CD4-positive, alpha-beta T cell treated with Interleukin-21 for 1 hour (primary cell): ENCODE results near the gene C7orf57.

ENCODE experiments used
- DNase-seq: peaks from one replicate; pipeline ENCODE4 v3.0.0-alpha.2; 2020

C7orf57 gene

DNA sequence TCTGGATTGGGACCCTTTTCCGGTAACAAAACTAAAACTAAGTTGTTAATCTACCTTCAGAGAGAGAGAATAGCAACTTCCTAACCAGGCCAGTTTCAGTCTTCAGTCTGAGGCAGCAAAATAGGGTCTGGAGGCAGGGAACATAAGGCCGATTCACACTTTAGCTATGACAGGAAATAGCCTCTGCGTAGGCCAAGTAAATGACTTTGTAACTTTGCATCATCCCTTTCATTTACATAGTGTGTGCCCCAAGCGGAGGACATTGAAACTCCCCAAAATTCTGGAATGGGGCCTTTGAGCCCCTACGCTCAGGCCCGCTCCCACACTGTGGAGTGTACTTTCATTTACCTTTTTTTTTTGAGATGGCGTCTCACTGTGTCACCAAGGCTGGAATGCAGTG lies 52.0 kb downstream of the C7orf57 start:
- DNase-seq, result peak; percentile 48

DNA sequence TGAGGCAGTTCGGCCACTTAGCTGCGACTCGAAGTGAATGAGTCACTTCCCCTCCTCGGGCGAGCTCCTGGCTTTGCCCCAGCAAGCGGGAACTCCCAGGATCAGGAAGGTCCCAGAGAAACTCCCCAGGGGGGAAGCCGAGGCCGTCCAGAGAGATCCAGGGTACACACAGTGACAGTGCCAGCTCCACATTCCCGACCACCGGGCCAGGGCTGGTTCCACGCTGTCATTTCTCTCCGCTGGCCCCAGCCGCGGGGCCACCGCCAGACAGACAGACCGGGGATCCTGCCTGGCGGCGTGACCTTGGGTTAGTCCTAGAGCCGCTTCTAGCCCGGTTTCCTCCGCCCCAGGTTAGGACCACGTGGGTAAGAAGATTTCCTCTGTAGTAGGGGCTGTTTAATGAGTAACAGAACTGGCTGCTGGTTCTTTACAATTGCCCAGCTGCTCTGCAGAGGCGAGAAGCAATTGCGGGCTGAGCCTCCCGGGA lies 53.3 kb downstream of the C7orf57 start:
- DNase-seq, result no peak

DNA sequence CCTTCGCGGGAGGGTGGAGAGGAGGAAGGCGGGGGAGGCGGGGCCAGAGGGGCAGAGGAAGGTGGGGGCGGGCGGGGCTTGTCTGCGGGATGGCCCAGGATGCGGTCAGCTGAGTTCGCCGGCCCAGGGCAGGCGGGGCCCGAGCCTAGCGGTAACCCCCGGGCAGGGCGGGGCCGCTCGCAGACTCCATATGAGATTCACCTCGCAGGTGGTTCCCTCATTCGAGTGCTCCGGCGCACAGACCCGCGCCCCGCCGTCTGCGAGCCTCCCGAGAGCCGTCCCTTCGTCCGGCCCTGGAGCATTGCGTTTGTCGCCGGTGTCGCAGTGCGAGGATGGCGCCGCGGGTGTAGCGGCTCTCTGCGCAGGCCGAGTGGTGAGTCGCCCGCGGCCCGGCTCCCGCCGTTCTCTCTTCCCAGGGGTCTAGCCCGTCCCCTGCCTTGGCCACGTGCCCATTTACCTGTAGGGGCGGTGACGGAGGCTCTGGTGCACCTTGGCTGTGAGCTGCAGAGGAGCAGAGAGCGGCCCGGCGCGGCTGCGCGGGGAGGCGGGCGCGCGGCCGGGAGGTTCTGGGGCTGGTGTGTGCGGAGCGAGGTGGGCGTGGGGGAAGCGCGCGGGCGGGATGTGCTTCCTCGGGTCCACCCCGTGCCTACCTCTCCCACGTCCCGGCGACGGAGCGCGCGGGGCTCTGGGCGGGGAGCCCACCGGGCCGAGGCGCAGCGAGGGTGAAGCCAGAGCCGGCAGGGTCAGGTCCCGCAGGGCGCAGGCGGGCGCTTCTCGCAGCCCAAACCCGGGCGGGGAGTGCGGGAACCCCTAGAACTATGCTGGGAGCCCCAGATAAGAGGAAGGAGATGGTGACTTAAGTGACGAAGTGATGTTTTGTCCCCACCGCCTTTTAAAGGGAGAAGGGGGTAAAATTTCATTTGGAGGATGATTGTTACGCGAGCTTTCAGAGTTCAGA lies 54.0 kb downstream of the C7orf57 start, which contains the start of gene UPP1:
UPP1 (plus strand) TSS at position 220 of the 958 bp plus-strand sequence. CDS start 5,519 bp downstream, outside the sequence.
- DNase-seq, result peak; percentile 92

DNA sequence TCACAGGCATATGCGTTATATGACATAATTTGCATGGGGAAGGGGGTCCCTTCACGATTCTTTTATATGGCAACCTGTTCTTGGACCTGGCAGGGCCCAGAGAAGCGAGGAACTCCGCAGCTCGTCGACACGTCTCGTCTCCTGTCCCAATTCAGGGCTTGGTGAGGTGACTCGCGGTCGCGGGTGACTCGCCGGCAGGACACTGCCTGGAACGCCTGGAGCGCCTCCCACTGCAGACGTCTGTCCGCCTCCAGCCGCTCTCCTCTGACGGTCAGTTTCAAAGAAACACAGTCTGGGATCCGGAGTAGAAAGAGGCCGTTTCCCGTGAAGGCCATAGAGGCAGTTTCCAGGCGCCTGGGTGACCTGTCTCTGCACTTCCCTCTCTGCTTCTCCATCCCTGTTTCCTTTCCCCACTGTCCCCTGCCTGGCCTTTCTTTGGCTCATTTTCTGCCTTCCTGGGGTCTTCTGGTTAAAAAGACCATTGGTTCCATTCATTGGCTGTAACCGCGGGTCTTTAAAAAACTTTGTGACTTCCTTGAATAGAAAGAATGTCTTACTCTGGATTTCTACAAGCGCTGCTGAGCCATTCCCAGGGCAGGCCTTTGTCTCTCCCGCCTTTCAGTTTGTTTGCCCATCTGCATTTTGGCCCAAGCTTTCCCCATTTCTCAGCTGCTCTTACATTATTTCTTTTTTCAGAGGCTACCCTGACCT lies 54.9 kb downstream of the C7orf57 start:
- DNase-seq, result no peak

DNA sequence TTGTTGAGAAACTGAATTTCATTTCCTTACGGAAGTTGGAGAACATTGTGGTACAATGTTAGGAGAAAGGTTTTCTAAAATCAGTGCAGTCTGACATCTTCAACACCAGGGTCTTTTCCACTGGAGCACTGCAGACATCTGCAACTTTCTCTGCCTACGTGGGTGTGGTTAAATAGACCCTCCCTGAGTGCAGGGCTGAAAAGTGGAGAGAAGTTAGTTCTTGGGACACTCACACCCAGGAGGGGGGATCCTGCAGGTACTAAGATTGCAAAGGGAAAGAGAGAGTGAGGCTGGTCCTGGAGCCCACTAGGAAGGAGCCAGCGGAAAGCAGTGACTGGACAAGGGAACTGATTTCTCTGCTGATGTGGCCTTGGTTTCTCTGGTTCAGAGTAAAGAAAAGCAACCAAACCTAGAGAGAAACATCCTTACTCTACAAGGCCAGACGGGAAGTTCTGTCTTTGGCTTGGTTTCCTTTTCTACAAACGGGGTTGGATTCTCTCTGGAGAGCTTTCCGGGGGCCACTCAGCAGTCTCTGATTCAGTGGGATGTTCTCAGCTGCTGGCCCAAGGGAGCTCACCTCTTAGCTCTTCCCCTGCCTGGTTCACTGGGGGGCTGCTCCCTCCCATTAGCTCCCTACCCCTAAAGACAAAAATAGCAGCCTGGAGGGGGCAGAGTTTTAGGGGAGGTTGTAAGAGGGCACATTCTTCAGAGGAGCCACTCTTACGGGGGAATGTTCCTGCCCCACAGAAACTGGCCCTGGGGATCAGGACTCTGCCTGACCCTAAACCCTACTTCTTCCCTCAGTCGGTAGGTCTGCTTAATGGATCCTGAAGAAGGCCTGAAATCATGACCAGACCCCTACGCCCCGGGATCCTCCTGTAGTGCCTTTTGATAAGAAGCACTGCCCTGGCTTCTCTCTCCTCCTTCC lies 56.4 kb downstream of the C7orf57 start:
- DNase-seq, result no peak

DNA sequence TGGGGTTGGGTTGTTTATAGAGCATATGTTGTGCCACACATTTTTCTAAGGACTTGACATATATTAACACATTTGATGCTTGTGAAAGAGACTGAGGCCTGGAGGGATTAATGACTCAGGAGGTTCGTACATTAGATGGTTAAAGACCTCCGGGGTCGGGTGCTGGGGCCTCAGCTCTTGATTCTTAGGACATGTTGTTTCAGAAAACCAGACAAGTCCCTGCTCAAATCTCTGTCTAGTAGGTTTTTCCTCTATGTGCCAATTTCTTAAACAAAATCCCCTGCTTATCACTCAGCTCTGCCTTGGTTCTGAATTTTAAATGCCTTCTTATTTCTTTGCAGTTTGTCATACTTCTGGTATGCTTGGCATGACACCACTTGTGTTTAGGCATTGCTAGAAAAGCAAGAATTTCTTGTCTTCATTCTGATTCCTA lies 59.5 kb downstream of the C7orf57 start:
- DNase-seq, result no peak

DNA sequence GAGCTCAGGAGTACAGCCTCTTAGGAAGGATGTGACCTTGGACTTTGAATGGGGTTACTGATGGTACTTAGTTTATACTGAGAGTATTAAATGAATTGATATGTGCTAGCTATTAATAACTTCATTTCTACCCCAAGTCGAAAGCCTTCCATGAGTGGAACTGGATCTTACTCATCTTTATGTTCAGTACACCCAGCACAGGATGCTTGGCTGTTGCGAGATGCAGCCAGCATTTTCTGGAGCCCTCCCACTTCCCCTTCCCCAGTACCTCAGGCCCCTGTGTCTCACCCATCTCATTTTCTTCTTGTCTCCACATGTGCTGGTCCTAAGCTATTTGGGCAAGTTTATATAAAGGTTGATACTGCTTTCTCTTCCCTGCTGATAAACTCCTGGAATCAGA lies 60.9 kb downstream of the C7orf57 start:
- DNase-seq, result no peak

DNA sequence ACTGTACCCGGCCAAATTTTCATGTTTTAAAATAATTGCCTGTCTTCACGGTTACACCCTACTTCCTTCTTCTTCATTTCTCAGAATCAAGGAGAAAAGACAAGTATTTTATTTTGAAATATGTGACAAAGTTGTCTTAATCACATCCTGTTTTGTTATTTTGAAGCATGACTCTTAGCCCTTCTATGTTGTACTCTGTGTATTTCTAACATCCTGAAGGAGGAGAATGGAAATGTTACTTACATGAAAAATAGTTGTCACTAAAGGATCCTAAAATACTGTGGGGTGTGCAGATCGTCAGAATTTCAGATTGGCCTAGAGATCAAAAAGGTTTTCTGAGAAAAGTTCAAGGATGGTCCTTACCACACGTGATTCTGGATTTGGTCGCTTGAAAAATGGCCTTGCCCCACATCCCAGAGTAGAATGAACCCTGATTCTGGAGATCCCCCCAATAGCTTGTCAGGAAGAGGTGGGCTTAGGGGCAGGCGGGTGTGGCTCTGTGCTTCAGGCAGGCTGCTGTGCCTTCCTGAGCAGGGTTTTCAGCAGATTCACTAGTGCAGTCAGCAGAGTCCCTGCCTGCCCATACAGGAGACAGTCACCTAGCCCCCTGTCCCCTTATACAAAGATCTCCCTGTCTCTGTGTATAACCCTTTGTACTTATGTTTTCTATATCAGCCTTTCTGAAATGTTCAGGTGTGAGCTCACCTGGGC lies 62.3 kb downstream of the C7orf57 start:
- DNase-seq, result peak; percentile 30

DNA sequence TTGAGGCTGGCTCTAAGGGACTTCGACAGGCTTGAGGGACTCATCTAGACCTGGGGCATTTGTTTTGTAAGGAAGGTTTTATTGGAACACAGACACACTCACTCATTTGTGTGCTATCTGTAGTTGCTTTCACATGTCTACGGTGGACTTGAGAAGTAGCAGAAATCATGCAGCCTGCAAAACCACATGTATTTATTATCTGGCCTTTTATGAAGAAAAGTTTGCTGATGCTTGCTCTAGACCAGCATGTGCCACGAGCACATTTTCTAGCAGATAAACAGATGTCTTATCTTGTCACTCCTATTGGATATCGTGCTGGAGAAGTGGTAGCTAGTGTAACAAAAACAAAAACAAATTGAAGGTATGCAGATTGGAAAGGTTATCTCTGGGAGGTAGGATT lies 63.5 kb downstream of the C7orf57 start:
- no peak for DNase-seq

DNA sequence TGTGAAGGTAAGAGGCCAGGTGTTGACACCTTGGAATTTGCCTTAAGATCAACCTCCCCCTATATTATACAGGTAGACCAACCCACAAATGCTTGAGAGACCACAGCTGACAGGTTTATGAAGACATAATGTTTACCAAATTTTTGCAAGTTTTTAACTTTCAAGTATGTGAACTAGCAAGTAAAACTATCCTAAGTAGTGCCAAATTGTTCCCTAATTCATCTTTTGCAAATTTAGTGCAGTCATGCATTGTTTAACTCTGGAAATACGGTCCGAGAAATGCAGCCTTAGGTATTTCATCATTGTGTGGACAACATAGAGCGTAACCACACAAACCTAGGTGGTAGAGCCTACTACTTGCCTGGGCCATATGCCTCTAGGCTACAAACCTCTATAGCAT lies 64.4 kb downstream of the C7orf57 start:
- DNase-seq, result no peak

DNA sequence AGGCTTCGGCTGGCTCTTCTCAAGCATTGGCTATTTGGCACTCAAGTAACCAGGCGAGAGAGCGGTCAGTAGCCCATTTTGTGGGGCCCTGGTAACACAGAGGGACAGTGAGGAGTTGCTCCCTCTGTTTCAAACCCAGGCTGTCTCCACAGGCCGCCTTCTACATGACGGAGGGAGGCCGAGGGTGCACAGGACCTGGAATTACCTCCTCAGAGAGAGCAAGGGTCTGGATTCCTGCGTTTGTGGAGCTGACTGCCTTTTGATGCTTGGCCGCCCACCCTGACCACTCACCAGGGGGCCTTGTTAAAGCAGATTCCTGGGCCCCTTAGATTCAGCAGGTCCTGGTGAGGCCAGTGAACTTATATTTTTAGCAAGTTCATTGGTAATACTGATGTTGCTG lies 66.0 kb downstream of the C7orf57 start:
- no peak for DNase-seq

DNA sequence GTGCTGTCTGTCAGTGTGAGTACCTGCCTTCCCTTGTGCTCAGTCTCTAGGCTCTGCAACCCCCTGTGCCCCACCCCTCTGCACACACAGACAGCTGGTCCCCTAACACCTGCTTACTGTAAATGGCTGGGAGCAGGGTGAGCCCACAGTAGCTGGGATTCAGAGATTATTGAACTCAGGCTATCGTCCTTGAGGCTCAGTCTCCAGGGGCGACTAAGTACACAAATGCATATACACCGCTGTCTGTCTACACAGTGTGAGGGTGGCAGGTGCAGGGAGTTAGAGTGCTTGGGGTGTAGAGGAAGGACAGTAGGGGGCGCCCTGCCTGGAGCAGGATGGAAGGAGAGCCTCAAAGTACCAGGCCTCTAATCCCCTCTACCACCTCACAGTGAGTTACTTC lies 66.6 kb downstream of the C7orf57 start:
- DNase-seq, result no peak

DNA sequence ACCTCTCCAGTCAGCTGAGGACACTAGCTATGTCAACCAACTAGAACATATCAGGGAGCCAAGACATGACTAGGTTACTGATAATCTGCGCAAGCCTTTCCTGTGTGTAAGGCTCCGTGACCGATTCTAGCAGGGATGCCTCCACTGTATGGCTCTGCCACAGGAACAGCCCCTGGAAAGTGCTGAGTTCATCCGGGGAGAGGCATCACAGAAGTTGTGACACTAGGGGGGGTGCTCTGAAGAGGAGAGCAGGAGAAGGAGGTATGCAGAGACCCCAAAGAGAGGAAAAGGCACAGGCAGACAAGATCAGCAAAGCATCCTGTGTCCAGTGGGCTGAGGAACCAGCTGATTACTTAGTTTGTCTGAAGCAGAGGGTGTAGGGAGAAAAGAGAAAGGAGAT lies 67.2 kb downstream of the C7orf57 start:
- DNase-seq, result no peak

DNA sequence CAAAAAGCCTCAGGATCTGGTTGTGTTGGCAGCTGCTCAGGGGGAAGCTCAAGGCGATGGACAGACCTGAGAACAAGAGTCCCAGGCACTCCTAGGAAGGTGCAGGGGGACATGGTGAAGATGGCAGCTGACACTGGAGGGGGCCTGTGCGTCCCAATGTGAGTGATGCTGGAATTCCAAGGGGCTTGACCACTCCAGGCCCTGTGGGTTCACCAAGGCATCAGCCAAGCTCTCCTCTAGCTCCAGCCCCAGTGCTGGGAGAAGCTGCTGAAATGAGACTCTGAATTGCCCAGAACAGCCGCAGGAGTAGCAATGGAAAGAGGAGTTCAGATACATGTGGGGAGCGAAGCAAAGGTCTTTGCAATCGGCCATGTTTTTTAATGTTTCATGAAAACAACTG lies 69.7 kb downstream of the C7orf57 start:
- no peak for DNase-seq

DNA sequence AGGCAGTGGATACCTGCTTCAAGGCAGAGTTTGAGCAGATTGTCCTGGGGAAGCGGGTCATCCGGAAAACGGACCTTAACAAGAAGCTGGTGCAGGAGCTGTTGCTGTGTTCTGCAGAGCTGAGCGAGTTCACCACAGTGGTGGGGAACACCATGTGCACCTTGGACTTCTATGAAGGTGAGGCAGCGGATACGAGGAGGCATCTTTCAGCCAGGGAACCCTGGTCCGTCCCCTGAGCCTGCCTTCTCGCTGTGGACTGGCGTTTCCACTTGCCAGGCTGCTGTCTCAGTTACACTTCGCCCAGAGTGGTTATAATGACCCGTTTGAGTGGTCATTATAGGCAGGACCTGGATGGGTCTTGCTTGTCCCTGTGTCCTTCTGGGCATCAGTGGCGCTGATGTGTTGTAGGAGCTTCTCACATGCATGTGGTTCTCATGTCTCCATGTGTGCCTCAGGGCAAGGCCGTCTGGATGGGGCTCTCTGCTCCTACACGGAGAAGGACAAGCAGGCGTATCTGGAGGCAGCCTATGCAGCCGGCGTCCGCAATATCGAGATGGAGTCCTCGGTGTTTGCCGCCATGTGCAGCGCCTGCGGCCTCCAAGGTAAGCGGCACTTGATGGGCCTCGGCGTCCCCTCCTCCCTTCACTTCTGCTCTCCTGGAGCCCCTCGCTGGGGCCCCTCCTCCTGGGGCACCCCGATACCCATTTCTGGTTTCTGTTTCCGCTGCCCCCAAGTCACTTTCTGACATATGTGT lies 71.7 kb downstream of the C7orf57 start:
- no peak for DNase-seq

DNA sequence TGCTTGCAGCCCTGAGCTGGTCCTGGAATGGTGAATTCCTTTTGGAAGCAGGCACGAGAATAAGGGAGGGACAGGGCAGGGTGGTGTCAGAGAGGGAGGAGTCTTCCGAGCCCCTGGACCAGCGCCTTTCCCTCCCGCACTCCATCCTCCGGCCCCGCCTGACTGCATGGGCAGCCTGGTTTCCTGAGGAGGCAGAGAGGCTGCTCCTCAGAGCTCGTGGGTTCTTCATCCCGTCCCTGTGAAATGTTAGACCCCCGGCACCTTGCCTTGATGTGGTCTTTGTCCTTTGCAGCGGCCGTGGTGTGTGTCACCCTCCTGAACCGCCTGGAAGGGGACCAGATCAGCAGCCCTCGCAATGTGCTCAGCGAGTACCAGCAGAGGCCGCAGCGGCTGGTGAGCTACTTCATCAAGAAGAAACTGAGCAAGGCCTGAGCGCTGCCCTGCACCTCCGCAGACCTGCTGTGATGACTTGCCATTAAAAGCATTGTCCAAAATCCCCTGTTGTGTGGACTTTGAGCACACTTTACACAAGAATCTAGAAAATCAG lies 72.7 kb downstream of the C7orf57 start:
- DNase-seq, result no peak

DNA sequence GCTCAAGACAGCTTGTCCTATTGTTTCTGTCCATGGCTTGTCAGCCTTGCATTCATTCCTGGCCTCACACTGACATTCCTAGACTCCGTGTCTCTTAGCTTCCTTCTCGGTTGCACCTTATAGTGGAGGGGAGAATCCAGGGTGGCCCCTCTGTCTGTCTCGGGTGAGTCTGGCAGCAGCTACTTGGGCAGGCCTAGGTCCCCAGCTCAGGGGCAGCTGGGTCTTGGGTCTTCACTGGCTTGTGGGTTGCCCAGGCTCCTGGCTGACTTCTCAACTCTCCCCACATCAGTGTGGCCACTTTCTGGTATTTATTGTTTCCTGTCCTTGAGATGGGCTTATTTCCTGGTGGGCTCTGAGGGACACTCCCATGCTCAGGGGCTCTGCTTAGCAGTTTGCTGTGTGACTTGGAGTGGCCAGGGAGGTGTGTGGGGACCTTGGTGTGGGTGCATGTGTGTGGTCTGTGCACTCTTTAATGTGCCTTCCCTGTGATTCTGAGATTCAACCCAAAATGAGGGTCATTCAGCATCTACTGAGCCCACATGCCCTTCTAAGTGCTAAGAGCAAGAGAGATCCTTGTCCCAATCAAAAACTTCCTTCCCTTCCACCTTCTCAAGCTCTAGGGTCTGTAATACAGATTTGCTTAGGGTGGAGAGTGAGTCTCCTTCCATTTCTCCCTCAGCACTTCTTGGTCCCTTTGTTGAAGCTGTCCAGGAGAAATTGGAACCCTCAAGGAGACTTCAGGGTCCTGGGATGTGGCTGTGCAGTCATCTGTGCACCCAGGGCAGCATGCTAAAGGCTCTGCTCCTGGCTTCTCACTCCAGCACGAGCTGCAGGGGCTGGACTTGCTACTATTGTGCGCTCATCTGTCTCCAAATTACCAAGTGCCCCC lies 73.9 kb downstream of the C7orf57 start:
- DNase-seq, result no peak

DNA sequence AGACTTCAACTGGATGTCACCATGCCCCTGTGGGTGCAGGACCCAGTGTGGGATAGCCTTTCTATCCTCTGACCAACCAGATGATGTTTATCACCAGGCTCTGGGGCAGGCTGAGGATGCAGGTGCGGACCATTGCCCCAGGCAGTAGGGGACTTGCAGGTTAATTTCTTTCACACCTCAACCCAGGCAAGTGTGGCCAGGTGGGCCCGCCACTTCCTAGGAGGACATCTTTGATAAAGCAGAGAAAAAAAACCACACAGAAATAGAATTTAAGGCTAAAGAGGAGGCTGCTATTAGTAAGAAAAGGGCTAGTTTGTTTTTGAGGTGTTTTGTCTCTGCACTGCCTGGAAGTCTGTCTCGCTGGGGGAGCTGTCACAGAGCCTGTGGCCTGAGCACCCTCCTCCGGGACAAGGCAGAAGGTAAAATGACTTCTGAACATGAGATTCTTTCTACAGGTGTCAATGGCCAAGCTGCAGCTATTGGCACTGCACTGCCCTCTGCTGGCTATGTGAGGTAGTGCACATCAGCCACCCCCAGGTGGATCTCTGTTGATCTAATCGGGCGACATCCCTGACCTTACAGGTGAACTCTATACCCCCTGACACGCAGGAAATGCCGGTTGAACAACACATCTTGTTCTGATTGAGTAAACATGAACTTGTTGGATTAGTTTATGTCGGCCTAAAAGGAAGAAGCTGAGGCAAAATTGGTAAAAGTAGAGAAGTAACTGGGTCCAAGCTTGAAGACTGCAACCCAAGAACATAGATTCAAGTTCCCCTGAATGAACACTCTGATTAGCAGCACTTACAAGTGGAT lies 74.7 kb downstream of the C7orf57 start:
- DNase-seq, result peak; percentile 88

DNA sequence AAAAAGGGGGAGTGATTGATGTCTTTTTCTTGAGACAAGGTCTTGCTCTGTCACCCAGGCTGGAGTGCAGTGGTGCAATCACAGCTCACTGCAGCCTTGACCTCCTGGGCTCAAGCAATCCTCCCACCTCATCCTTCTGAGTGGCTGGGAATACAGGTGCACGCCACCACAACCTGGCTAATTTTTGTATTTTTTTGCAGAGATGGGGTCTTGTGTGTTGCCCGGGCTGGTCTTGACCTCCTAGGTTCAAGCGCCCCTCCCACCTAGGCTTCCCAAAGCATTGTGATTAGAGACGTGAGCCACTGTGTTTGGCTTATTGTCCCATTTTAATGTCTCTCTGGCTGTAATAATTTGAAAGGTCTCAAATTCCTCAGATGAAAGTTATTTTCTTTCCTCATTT lies 75.5 kb downstream of the C7orf57 start:
- no peak for DNase-seq
